Activated naive CD4-positive, alpha-beta T cell treated with anti-CD3 and anti-CD28 coated beads, Interleukin-2, amount 50 U/mL, for 16 hours (primary cell): Measurements from ENCODE around the gene WDR45B.
"Not testable (repeated sequence)": the region's sequence is repeated elsewhere in the genome, so short reads cannot be mapped to it uniquely, and the experiment has no call there.

Experiments
- DNase-seq: peaks from one replicate; pipeline ENCODE4 v3.0.0-alpha.2; 2020

Gene WDR45B

GRCh38 chr17:82598256-82599119 is 49.8 kb downstream of the WDR45B start:
- DNase-seq = no peak

GRCh38 chr17:82596837-82597672 is 51.2 kb downstream of the WDR45B start:
- no peak for DNase-seq

- DNase-seq = no peak
These were observed 51.9 kb downstream of the WDR45B start for GRCh38 chr17:82596296-82596695.

GRCh38 chr17:82595893-82596292 is 52.4 kb downstream of the WDR45B start:
- DNase-seq = no peak

- DNase-seq = no peak
These were observed 53.7 kb downstream of the WDR45B start for GRCh38 chr17:82594571-82594970.

- DNase-seq = no peak
These were observed 54.6 kb downstream of the WDR45B start for GRCh38 chr17:82593590-82594087.

GRCh38 chr17:82592767-82593589 is 55.3 kb downstream of the WDR45B start:
- peak; percentile 52 for DNase-seq

- no peak for DNase-seq
These were observed 55.9 kb downstream of the WDR45B start for GRCh38 chr17:82592289-82592766.

- DNase-seq = no peak
These were observed 57.2 kb downstream of the WDR45B start for GRCh38 chr17:82590881-82591539.

GRCh38 chr17:82590216-82590615 is 58.0 kb downstream of the WDR45B start:
- no peak for DNase-seq

- DNase-seq = no peak
These were observed 58.4 kb downstream of the WDR45B start for GRCh38 chr17:82589851-82590180.

GRCh38 chr17:82588266-82589175 is 59.7 kb downstream of the WDR45B start:
- DNase-seq = no peak

- DNase-seq = no peak
These were observed 60.8 kb downstream of the WDR45B start for GRCh38 chr17:82587234-82588086.

- DNase-seq = no peak
These were observed 61.5 kb downstream of the WDR45B start for GRCh38 chr17:82586576-82587233.

GRCh38 chr17:82585935-82586575 is 62.2 kb downstream of the WDR45B start:
- peak; percentile 35 for DNase-seq

GRCh38 chr17:82583720-82584234 is 64.5 kb downstream of the WDR45B start:
- no peak for DNase-seq

GRCh38 chr17:82582709-82583108 is 65.5 kb downstream of the WDR45B start:
- DNase-seq = no peak

- DNase-seq = no peak
These were observed 66.0 kb downstream of the WDR45B start for GRCh38 chr17:82582213-82582612.

- DNase-seq = not testable (repeated sequence)
These were observed 68.3 kb downstream of the WDR45B start for GRCh38 chr17:82579969-82580368.
